Retinal pigment epithelial cell (primary cell): ENCODE data around the gene RIMBP2.

Source experiments
- DNase-seq: peaks from one replicate; pipeline ENCODE4 v3.0.0-alpha.2; 2010; ENCODE audit warnings: low read depth
- H3K4me3 ChIP-seq: 2 replicates; pipeline ENCODE4 v1.5.1; 2011; ENCODE audit warnings: mild to moderate bottlenecking, low read length, control low read depth, moderate library complexity
- CTCF ChIP-seq: conservative IDR thresholded peaks from 2 replicates; pipeline ENCODE4 v1.5.1; 2011; ENCODE audit warnings: low read depth, low read length, control low read depth, inconsistent platforms

RIMBP2 gene

GRCh38 chr12:130367003-130367402 lies 349.1 kb downstream of the RIMBP2 start:
- no peak for DNase-seq
- H3K4me3 ChIP-seq: no peak overlapping the region
- no peak for TF ChIP-seq CTCF

- TF ChIP-seq CTCF: no peak
- no peak for DNase-seq
- H3K4me3 ChIP-seq: no peak overlapping the region
Observed at GRCh38 chr12:130366159-130366558, 349.9 kb downstream of the RIMBP2 start.

DNA sequence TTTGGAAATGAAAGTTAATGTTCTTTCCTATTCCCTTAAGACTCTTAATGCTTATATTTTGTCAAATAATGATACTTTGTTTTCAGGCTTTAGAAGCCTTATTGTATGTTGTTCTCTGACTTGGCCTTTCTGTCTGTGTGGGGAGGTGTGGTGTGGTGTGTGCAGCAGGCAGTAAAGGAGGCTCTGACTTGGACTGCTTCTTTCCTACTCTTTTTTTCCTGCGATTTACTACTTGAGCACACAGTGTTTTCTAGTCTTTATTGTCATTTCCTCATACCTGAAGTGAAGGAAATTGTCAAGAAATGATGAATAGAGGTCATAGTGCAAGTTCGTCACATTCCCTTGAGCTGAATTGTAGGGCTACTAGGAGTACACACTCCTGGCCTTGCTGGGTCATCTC lies 351.5 kb downstream of the RIMBP2 start:
- no peak for DNase-seq
- no peak overlapping the region for H3K4me3 ChIP-seq

DNA sequence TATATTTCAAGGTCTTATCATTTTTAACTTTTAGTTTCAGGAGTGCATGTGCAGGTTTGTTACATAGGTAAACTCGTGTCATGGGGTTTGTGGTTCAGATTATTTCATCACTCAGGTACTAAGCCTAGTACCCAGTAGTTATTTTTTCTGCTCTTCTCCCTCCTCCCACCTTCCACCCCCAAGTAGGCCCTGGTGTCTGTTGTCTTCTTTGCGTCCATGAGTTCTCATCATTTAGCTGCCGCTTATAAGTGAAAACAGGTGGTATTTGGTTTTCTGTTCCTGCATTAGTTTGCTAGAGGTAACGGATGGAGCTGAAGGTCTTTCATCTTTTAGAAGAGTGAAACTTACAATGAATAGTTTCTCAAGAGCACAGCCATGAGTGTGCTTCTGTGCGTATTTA lies 354.0 kb downstream of the RIMBP2 start:
- TF ChIP-seq CTCF: no peak
- no peak for DNase-seq
- no peak overlapping the region for H3K4me3 ChIP-seq

More for the DNA sequence above, 351.5 kb downstream of the RIMBP2 start:
- no peak for TF ChIP-seq CTCF

DNA sequence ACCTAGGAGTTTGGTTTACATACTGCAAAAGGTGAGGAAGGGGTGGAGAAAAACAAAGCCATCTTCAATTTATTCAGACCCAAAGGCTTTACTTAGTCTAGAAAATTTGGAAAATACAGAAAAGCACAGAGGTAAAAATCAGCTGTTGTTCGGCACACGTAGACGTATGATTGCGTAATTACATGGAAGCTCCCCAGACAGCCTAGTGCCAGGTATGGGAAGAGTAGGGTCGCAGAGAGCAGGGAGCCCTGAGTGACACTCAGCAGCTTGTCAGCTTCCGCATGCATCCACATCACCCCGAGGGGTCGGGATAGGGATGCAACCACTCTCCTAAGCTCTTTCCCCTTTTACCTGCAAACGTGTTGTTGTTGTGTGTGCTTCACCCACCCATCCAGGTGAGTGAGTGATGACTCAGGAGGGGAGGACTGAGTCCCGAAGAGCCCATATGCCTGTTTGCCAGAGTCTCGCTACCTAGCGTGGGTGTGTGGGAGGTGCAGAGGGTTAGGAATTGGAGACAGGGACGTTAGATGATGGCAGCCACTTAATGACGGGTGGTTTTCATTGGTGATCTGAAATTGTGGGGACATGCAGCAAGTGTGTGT lies 358.3 kb downstream of the RIMBP2 start:
- H3K4me3 ChIP-seq: no peak overlapping the region
- TF ChIP-seq CTCF: no peak
- no peak for DNase-seq

- H3K4me3 ChIP-seq: no peak overlapping the region
- DNase-seq: no peak
- no peak for TF ChIP-seq CTCF
Observed at GRCh38 chr12:130357241-130357640, 358.9 kb downstream of the RIMBP2 start.

DNA sequence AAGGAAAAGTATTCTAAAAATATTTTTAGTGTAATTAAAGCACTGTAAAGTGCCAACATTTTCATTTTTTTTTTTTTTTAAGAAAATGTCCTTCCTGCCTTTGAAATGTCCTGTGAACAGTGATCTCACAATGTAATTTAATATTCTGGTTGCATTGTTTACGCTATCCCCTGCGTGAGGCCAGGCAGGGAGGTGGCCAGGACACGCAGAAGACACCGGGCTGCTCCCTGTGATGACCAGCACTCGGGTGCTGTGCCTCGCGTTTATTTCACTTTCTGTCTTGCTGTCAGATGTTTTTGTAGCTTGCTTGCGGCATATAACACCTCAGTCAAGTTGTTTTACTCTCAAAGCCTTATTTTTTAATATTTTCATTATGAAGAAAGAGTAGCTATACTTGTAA lies 359.9 kb downstream of the RIMBP2 start:
- H3K4me3 ChIP-seq: no peak overlapping the region
- no peak for TF ChIP-seq CTCF
- no peak for DNase-seq
